Panc1 (cell line): ENCODE measurements around the gene TNRC6C. TPM values are rescaled to one million over a fixed set of nuclear protein-coding genes. Genes with fewer than 3 reads are reported as not detected.

Experiments
- ATAC-seq: fragments of 200-7000 bp; cut with Tn5 transposase; 2 replicates; pipeline ENCODE4 v1.9.1; 2020; ENCODE audit warnings: mild to moderate bottlenecking, moderate library complexity
- BruUV-seq: library from RNA; stranded (reverse); fragments of 400-500 nt; replicated peaks from 2 replicates; lab custom pipeline; 2021; lab: Mats Ljungman, UMichigan
- CTCF ChIA-PET: fragments of 300-600 bp; sonication (Branson Sonifier 250); formaldehyde crosslinking; loops from one replicate; lab custom pipeline; 2022; ENCODE audit warnings: antibody characterized with exemption; lab: Charles Lee
- POLR2A ChIA-PET: fragments of 300-600 bp; sonication (Branson Sonifier 250); formaldehyde crosslinking; loops from one replicate; lab custom pipeline; 2022; ENCODE audit warnings: antibody characterized with exemption; lab: Charles Lee
- DNase-seq: peaks from one replicate; pipeline ENCODE4 v3.0.0-alpha.2; 2010; ENCODE audit warnings: low read depth, low spot score
- H3K27ac ChIP-seq: 2 replicates; pipeline ENCODE4 v1.5.1; 2011; ENCODE audit warnings: mild to moderate bottlenecking, low read length, inconsistent platforms
- H3K27me3 ChIP-seq: fragments of 200-500 bp; sonication (Bioruptor generic); 2 replicates; pipeline ENCODE4 v1.6.0; 2014; ENCODE audit warnings: low read length, inconsistent platforms; ENCODE audit not compliant: control insufficient read depth, insufficient read depth
- H3K36me3 ChIP-seq: fragments of 200-500 bp; sonication (Bioruptor generic); 2 replicates; pipeline ENCODE4 v1.5.1; 2014; ENCODE audit warnings: inconsistent platforms, mild to moderate bottlenecking, low read length, moderate library complexity; ENCODE audit not compliant: control insufficient read depth, insufficient read depth
- H3K4me1 ChIP-seq: 2 replicates; pipeline ENCODE4 v1.5.1; 2011; ENCODE audit warnings: inconsistent platforms, mild to moderate bottlenecking, low read length, moderate library complexity; ENCODE audit not compliant: control insufficient read depth, insufficient read depth
- H3K4me3 ChIP-seq, 2 experiments: 2 replicates each; pipeline ENCODE4 v1.5.1; 2011 to 2012; ENCODE audit warnings: low read depth in 2 of 2, low read length in 2 of 2, mild to moderate bottlenecking in 2 of 2, inconsistent platforms in 1 of 2, moderate library complexity in 1 of 2
- H3K9me3 ChIP-seq: fragments of 200-500 bp; sonication (Bioruptor generic); 2 replicates; pipeline ENCODE4 v1.5.1; 2014; ENCODE audit warnings: low read depth, mild to moderate bottlenecking, inconsistent platforms, low read length, moderate library complexity; ENCODE audit not compliant: control insufficient read depth, insufficient read depth
- POLR2AphosphoS5 ChIP-seq: IDR thresholded peaks from 2 replicates; pipeline ENCODE4 v1.6.1; 2012; ENCODE audit warnings: mild to moderate bottlenecking, low read depth, low read length, moderate library complexity
- SIN3A ChIP-seq: IDR thresholded peaks from 2 replicates; pipeline ENCODE4 v1.6.1; 2012; ENCODE audit warnings: low read depth, mild to moderate bottlenecking, low read length, moderate library complexity, borderline replicate concordance; ENCODE audit not compliant: insufficient read depth
- TCF7L2 ChIP-seq: IDR thresholded peaks from 2 replicates; pipeline ENCODE4 v1.6.1; 2011; ENCODE audit warnings: mild to moderate bottlenecking, low read depth, low read length, inconsistent platforms
- in situ Hi-C: cut with HindIII; loops from 2 replicates; pipeline ENCODE4 v1.10.0; 2016; ENCODE audit warnings: low sequenced_read_pairs, low pct_unique_long_range_greater_than_20kb
- intact Hi-C: fragments of 100-400 bp; cut with micrococcal nuclease; formaldehyde crosslinking; loops from one replicate; pipeline ENCODE4 v1.10.0; 2022; ENCODE audit not compliant: unreplicated experiment
- total RNA-seq: library from RNA; stranded (reverse); gene quantifications from one replicate; pipeline ENCODE4 v1.2.1, GENCODE V29; 2021; ENCODE audit not compliant: unreplicated experiment
- TF ChIP-seq, protein P1 (sequence below), 2 experiments: IDR thresholded peaks; 2 replicates each; pipeline ENCODE4 v1.6.1; 2011 to 2012; ENCODE audit warnings: low read depth in 2 of 2, control low read depth in 1 of 2, low read length in 1 of 2, mild to moderate bottlenecking in 1 of 2, moderate library complexity in 1 of 2; ENCODE audit not compliant: insufficient read depth in 1 of 2

The TNRC6C gene
- total RNA-seq, 1 experiment from 2014 or later = 10.1 TPM

DNA sequence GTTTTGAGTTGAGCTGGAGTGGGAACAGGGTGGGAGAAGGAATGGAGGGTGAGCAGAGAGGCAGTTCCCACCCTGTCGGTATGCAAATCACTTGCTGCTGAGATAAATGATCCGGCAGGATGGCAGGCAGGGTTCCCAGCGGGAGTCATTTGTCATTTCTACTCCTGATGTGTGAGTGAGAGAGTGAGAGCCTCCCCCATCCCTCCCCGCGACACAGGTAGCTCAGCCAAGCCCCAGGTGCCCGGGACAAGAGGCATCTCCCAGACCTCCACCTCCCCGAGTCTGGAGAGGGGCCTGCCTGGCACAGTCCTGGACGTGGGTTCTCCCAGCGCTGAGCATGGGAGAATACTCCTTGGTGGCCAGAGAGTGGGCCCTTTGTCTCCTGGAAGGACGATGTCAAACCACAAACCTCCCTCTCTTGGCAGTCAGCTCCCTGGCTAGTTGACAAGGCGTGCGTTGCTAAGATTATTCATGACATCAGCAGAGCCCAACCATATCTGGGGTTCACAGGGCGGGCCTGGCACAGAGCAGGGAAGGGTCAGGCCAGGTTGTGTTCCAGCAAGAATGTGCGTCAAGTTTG lies 33.7 kb upstream of the TNRC6C start:
- ATAC-seq (no peak), DNase-seq (no peak)
- Histone ChIP-seq H3K27ac (no peak overlapping the region), H3K4me3 (no peak overlapping the region), H3K36me3 (no peaks in the 10 kb centered on the region), H3K27me3 (no peaks in the 10 kb centered on the region; the same call in 1 of the 2 replicates), H3K9me3 (no peaks in the 10 kb centered on the region), H3K4me1 (no peaks in the 10 kb centered on the region)
- POLR2A ChIA-PET = interaction anchor here (0.7 kb wide), 1 partner anchor 105 kb away, joined by 14 read pairs; no protein-coding TSS in a partner anchor
- in situ Hi-C loops (no loop called here), intact Hi-C loops (no loop called here)
- CTCF ChIA-PET = no interaction called here
- no TSS peak for BruUV-seq
- no peak for TF ChIP-seq POLR2AphosphoS5
- no peak for TF ChIP-seq TCF7L2
- TF ChIP-seq, protein P1, sequence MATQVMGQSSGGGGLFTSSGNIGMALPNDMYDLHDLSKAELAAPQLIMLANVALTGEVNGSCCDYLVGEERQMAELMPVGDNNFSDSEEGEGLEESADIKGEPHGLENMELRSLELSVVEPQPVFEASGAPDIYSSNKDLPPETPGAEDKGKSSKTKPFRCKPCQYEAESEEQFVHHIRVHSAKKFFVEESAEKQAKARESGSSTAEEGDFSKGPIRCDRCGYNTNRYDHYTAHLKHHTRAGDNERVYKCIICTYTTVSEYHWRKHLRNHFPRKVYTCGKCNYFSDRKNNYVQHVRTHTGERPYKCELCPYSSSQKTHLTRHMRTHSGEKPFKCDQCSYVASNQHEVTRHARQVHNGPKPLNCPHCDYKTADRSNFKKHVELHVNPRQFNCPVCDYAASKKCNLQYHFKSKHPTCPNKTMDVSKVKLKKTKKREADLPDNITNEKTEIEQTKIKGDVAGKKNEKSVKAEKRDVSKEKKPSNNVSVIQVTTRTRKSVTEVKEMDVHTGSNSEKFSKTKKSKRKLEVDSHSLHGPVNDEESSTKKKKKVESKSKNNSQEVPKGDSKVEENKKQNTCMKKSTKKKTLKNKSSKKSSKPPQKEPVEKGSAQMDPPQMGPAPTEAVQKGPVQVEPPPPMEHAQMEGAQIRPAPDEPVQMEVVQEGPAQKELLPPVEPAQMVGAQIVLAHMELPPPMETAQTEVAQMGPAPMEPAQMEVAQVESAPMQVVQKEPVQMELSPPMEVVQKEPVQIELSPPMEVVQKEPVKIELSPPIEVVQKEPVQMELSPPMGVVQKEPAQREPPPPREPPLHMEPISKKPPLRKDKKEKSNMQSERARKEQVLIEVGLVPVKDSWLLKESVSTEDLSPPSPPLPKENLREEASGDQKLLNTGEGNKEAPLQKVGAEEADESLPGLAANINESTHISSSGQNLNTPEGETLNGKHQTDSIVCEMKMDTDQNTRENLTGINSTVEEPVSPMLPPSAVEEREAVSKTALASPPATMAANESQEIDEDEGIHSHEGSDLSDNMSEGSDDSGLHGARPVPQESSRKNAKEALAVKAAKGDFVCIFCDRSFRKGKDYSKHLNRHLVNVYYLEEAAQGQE (IDR thresholded peaks at IDR 0.05; ENCODE audit: insufficient read depth in 1 of 2, low read depth in 2 of 2, low read length in 1 of 2) = no peak

DNA sequence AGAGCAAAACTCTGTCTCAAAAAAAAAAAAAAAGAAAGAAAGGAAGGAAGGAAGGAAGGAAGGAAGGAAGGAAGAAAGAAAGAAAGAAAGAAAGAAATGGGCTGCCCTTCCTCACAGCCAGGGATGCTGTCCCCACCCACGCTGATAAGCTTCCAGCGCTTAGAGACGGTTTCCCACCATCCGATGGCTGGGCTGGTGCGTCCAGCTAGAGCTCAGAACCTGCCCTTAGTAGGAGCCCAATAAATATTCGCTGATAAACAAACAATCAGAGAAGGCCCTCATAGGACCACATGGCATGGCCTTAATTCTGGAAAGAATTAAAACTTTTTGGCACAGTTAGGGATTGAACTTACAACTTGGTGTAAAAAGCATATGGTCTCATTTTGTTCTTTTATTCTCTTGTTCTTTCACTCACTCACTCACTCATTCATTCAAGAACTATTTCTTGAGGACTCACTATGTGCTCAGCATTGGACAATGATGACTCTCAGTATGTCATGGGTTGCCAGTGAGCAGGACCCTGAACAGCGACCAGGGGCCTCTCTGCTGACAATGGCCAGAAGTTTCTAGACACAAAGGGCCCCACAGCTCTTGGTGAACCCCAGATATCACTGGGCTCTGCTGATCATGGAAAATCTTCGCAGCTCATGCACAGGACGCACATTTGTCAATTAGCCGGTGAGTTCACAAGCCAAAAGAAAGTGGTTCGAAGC lies 32.5 kb upstream of the TNRC6C start:
- no peaks in the 10 kb centered on the region for H3K36me3 ChIP-seq
- no peaks in the 10 kb centered on the region for H3K4me1 ChIP-seq
- CTCF ChIA-PET = no interaction called here
- intact Hi-C loops = no loop called here
- no peak overlapping the region for H3K27ac ChIP-seq
- H3K27me3 ChIP-seq = no peaks in the 10 kb centered on the region; the same call in 1 of the 2 replicates
- TF ChIP-seq, protein P1 (IDR thresholded peaks at IDR 0.05; ENCODE audit: insufficient read depth in 1 of 2, low read depth in 2 of 2, low read length in 1 of 2) = 0 out of 4 replicates have a peak, but pooled peaks have one; percentile 38 to 60
- TF ChIP-seq TCF7L2 = no peak
- no peak for TF ChIP-seq POLR2AphosphoS5
- TF ChIP-seq SIN3A = no peak
- in situ Hi-C loops = no loop called here
- no peaks in the 10 kb centered on the region for H3K9me3 ChIP-seq
- ATAC-seq = no peak
- POLR2A ChIA-PET = interaction anchor here (0.7 kb wide), 1 partner anchor 106 kb away, joined by 14 read pairs; no protein-coding TSS in a partner anchor
- no peak overlapping the region for H3K4me3 ChIP-seq
- DNase-seq = no peak
- BruUV-seq = no TSS peak
